GM19023 (cell line): ENCODE data around the gene CENATAC.
A peak's percentile ranks its signal among the peaks of the same experiment; 100 is the strongest.
"Not testable (repeated sequence)": the region's sequence is repeated elsewhere in the genome, so short reads cannot be mapped to it uniquely, and the experiment has no call there.

ENCODE experiments used
- ATAC-seq: cut with Tn5 transposase; IDR thresholded peaks from one replicate; pipeline ENCODE4 v1.9.1; 2021; ENCODE audit warnings: mild to moderate bottlenecking, moderate library complexity; ENCODE audit not compliant: unreplicated experiment

CENATAC gene

GRCh38 chr11:119025978-119026766 is 28.2 kb downstream of the CENATAC start:
- ATAC-seq, result no peak

- ATAC-seq, result no peak
These were observed 29.0 kb downstream of the CENATAC start for GRCh38 chr11:119026970-119027369.

- ATAC-seq, result no peak
These were observed 29.8 kb downstream of the CENATAC start for GRCh38 chr11:119027561-119028345.

GRCh38 chr11:119028346-119029068 is 30.6 kb downstream of the CENATAC start:
- ATAC-seq, result no peak

GRCh38 chr11:119029069-119029339 is 31.1 kb downstream of the CENATAC start:
- ATAC-seq, result no peak

GRCh38 chr11:119029340-119030028 is 31.5 kb downstream of the CENATAC start:
- ATAC-seq, result peak; percentile 18

GRCh38 chr11:119030029-119030328 is 32.0 kb downstream of the CENATAC start:
- ATAC-seq, result peak; percentile 14

- peak; percentile 78 for ATAC-seq
These were observed 32.5 kb downstream of the CENATAC start, which contains the start of gene SLC37A4 for GRCh38 chr11:119030329-119031047. Gene SLC37A4 (minus strand): TSS chr11:119030877.

GRCh38 chr11:119031912-119032280 is 34.0 kb downstream of the CENATAC start:
- no peak for ATAC-seq

- not testable (repeated sequence) for ATAC-seq
These were observed 35.5 kb downstream of the CENATAC start for GRCh38 chr11:119033421-119033820.

GRCh38 chr11:119034813-119035212 is 36.9 kb downstream of the CENATAC start:
- no peak for ATAC-seq

GRCh38 chr11:119038884-119039283 is 40.9 kb downstream of the CENATAC start:
- ATAC-seq, result no peak

GRCh38 chr11:119039471-119039870 is 41.5 kb downstream of the CENATAC start:
- ATAC-seq, result not testable (repeated sequence)

GRCh38 chr11:119041821-119042514 is 44.0 kb downstream of the CENATAC start:
- no peak for ATAC-seq

- no peak for ATAC-seq
These were observed 45.0 kb downstream of the CENATAC start for GRCh38 chr11:119042927-119043326.

GRCh38 chr11:119044708-119045107 is 46.8 kb downstream of the CENATAC start:
- ATAC-seq, result no peak

- ATAC-seq, result no peak
These were observed 48.6 kb downstream of the CENATAC start for GRCh38 chr11:119046489-119046888.

GRCh38 chr11:119047205-119047604 is 49.3 kb downstream of the CENATAC start:
- ATAC-seq, result no peak

- ATAC-seq, result no peak
These were observed 50.7 kb downstream of the CENATAC start for GRCh38 chr11:119048644-119049043.

- no peak for ATAC-seq
These were observed 51.1 kb downstream of the CENATAC start for GRCh38 chr11:119049081-119049480.
